Smooth muscle cell of the brain vasculature (primary cell): ENCODE measurements around the gene SLC27A5.
"Not testable (repeated sequence)": the region's sequence is repeated elsewhere in the genome, so short reads cannot be mapped to it uniquely, and the experiment has no call there.

Source experiments
- DNase-seq: peaks from one replicate; pipeline ENCODE4 v3.0.0-alpha.2; 2012; ENCODE audit warnings: low read depth, low spot score

SLC27A5 gene

DNA sequence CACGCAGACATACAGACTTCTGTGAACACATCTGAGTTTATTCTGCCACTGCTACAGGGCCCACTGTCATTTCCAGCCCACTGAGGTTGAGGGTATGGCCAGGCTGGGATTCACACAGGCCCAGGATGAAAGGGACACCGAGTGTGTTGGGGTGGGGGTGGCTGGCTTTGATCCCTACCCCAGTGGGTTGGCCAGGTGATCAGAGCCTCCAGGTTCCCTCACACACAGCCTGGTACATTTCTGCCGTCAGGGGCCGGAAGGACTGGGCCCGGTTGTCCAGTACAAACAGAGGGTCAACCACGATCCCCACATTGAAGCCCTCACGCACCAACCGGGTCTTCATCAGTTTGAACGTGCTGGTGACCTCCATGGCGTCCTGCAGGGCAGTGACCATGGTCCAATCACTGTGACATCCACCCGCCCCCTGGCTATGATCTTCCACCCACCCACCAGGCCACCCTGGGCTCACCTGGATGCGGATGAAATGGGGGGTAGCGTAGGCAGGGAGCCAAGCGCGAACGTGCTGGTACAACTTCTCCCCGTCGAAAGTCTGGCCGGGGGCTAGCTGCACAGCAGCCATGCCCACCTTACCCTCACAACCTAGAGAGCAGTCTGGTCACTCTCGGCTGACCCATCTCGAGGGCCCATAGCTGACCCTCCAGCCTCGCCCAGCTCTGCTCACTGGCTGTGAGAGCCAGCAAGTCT is 13.3 kb downstream of the SLC27A5 start:
- DNase-seq: no peak

DNA sequence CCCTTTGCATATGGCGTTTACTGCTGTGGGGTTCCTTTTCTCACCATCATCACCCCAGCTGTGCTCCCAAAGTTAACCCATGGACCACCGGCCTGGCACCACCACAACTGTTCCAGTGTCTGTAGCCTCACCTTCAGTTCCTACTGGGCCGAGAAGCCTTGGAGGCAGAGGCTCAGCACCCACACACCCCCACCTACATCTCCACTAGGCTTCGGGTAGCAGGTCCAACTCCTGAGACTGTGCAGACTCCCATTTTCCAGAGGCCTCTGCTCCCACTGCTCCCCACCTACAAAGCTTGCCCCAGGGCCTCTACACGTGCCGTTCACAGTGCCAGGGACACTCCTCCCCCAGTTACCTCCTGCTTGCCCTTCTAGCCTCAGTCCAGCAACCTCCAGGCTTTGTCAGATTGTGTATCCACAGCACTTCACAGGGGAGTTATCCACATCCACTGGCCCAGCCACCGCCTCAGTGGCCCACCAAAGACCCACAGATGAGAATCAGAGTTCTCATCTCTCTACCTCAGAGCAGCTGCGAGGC is 14.1 kb downstream of the SLC27A5 start:
- DNase-seq: no peak

- no peak for DNase-seq
Observed at GRCh38 chr19:58492265-58492664, 19.5 kb downstream of the SLC27A5 start.

GRCh38 chr19:58491393-58491792 is 20.4 kb downstream of the SLC27A5 start:
- no peak for DNase-seq

DNA sequence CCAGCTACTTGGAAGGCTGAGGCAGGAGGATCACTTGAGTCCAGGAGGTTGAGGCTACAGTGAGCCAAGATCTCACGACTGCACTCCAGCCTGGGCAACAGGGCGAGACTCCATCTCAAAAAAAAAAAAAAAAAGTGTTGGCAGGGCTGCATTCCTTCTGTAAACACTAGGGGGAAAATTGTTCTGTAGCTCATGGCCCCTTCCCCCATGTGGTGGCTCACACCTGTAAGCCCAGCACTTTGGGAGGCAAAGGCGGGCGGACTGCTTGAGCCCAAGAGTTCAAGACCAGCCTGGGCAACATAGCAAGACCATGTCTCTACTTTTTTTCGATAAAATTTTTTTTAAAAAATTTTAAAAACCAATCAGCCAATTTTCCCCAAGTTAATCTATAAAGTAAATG is 27.4 kb downstream of the SLC27A5 start:
- not testable (repeated sequence) for DNase-seq

- no peak for DNase-seq
Observed at GRCh38 chr19:58483776-58484175, 28.0 kb downstream of the SLC27A5 start.

DNA sequence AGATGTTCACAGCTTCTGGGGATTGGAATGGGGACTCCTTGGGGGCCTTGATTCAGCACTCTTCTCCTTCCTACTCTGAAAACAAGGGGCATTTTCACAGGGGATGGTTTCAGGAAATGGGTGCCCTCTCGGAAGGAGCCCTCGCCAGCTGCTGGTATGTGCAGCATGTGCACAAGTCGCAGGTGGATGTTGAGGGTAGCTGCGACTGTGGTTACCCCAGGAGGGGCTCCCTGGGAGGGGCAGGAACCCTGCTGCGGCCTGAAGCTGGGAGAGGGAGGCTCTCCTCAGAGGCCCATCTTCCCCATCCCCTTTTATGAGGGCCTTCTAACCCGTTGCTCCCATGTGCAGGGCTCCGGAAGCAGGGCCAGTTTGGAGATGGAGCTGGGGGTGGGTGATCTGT is 29.4 kb downstream of the SLC27A5 start:
- DNase-seq: no peak

DNA sequence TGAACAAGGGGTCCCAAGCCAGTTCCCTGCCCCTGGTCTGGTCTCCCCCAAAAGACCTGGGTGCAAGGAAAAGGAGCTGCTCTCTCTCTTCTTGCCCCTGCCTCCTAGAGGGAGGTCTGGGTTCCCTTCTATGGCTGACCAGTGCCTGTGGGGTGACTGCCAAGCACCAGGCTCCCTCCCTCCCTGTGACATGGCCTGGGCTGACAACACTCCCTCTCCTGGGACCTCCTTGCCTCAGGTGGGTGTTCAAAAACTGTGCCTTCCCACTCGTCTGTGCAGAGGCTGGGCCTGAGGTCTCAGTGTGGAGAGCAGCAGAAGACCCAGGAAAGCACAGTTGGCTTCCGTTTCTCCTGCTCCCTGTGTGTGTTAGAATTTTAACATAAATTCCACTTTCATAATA is 31.0 kb downstream of the SLC27A5 start:
- no peak for DNase-seq

- no peak for DNase-seq
Observed at GRCh38 chr19:58480481-58480830, 31.3 kb downstream of the SLC27A5 start.

DNA sequence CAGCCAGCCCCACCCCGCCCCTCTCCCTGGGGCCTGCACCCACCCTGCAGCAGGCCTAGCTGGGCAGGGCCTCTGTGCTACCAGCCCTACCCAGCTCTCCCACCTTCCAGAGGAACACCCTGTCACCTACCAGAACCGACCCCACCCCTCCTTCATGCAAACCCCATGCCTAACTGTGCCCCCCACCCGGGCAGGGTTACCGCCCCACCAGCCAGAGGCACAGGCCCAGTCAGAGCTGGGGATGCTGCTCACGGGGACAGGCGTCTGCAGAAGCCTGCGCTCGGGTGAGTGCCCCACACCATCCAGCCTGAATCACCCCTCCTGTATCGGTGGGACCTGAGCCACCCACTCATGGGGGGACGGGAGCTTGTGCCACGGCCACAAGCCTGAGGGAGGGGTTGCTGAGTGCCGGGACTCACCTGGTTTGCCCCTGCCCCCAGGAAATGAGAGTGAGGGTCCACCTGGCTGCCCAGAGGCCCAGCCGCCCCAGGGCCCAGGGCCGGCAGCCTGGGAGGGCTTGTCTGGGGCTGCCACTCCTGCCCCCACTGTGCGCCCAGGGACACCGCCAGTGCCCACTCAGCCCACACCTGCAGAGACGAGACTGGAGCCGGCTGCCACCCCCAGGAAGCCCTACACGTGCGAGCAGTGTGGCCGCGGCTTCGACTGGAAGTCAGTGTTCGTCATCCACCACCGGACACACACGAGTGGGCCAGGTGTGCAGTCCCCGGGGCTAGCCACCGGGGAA is 31.9 kb downstream of the SLC27A5 start:
- no peak for DNase-seq

- no peak for DNase-seq
Observed at GRCh38 chr19:58479303-58479702, 32.5 kb downstream of the SLC27A5 start.

GRCh38 chr19:58477871-58478270 is 33.9 kb downstream of the SLC27A5 start:
- DNase-seq: no peak

GRCh38 chr19:58477130-58477529 is 34.7 kb downstream of the SLC27A5 start:
- no peak for DNase-seq

GRCh38 chr19:58476498-58477015 is 35.2 kb downstream of the SLC27A5 start:
- no peak for DNase-seq

DNA sequence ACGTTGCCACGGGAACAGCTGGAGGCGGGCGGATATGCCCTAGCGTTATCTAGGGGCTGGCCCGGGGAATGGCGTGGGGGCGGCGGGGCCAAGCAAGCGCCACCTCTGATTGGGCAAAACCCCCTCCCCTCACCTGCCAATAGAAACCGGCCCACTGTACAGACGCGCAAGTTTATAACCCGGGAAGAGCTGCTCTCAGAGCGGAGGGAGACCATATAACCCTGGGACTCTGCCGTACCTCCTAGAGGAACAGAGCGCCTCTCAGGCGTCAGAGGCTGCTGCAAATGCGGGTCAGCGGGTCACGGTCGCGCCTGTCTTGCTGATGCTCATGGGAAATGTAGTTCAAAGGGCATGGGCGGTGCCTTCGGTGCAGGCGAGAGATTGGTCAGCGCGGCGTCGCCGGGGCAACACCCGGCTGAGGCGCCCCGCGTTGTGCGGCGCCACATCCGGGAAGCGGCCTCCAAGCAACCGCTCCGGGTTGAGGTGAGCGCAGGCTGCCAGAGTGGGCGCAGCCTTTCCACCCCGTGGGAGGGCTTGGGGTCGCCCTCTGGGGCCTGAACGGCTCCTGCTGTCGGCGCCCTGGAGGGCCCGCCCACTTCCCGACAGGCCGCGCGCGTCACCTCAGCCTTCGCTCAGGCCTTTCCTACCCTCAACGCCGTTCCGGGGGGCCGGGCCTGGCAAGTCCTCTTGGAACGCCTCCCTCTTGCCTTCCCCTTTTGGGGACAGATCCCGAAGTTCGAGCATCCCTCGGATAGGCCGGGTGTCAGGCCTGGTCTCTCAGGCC is 35.9 kb downstream of the SLC27A5 start, which contains the start of gene ZNF446:
TSS of gene ZNF446 (plus strand) at position 639 of the 784 bp plus-strand sequence. CDS start 867 bp downstream, outside the sequence.
- DNase-seq: peak; percentile 92

DNA sequence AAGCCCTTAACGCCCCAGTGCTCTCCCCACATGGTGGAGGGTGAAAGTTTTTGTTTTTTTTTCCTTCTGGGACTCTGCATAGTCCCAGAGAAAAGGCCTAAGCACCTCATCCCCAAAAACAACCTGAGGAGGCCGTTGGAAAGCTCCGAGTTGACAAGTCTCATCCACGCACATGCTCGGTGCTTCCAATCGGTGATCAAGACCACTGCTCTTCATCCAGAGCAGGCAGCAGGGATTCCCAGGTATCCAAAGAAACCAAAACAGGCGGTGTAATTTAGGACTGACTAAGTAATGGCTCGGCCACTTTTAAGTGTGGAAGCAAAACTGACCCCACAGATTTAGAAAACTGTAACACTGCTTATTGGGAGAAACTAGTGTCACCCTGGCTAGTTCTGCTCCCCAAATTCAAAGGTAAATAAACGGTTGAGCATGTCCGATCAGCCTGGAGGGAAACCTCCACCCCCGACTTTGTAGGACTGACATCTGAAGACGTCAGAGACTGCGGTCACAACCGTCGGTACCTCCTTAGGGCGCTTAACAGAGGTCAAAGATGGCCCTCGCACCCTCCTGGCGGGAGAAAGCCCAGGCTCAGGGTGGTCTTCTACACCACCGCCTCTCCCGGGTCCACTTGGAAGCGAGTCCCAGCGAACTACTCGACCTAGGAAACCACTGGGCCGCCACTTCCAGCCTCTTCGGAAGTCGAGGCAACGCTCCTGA is 36.6 kb downstream of the SLC27A5 start:
- DNase-seq: no peak

GRCh38 chr19:58474291-58474996 is 37.3 kb downstream of the SLC27A5 start:
- DNase-seq: no peak

GRCh38 chr19:58473775-58474174 is 38.0 kb downstream of the SLC27A5 start:
- no peak for DNase-seq

GRCh38 chr19:58471736-58472135 is 40.1 kb downstream of the SLC27A5 start:
- no peak for DNase-seq

- DNase-seq: not testable (repeated sequence)
Observed at GRCh38 chr19:58470837-58471543, 40.8 kb downstream of the SLC27A5 start.
